WTC11 (cell line): ENCODE results near the gene SLC8A2. TPM values are rescaled to one million over a fixed set of nuclear protein-coding genes. Genes with fewer than 3 reads are reported as not detected.

Experiments used
- ATAC-seq: fragments of 200-7000 bp; cut with Tn5 transposase; 2 replicates; pipeline ENCODE4 v1.10.0; 2021; ENCODE audit warnings: mild to moderate bottlenecking, moderate library complexity
- CTCF ChIA-PET: fragments of 300-600 bp; sonication (Branson Sonifier 250); formaldehyde crosslinking; loops from one replicate; lab custom pipeline; 2021; ENCODE audit warnings: antibody characterized with exemption; lab: Charles Lee
- POLR2A ChIA-PET: fragments of 350-600 bp; sonication (Branson Sonifier 250); formaldehyde crosslinking; loops from one replicate; lab custom pipeline; 2021; ENCODE audit warnings: antibody characterized with exemption; lab: Charles Lee
- DNase-seq: peaks from one replicate; pipeline ENCODE4 v3.0.0; 2021; ENCODE audit warnings: low spot score
- H3K27ac Mint-ChIP-seq: 2 replicates; pipeline ENCODE4 v1.8.0; 2021; ENCODE audit warnings: mixed read lengths
- H3K27me3 Mint-ChIP-seq: 2 replicates; pipeline ENCODE4 v1.8.0; 2021; ENCODE audit warnings: low read depth, mild to moderate bottlenecking, moderate library complexity, mixed read lengths
- H3K36me3 Mint-ChIP-seq: 2 replicates; pipeline ENCODE4 v1.8.0; 2021; ENCODE audit warnings: mixed read lengths
- H3K4me1 Mint-ChIP-seq: 2 replicates; pipeline ENCODE4 v1.8.0; 2022; ENCODE audit warnings: mixed read lengths
- H3K4me3 Mint-ChIP-seq: 2 replicates; pipeline ENCODE4 v1.8.0; 2021; ENCODE audit warnings: mild to moderate bottlenecking, moderate library complexity, mixed read lengths
- H3K9me3 Mint-ChIP-seq: 2 replicates; pipeline ENCODE4 v1.8.0; 2021; ENCODE audit warnings: mixed read lengths
- ATF2 ChIP-seq: sonication (generic); formaldehyde crosslinking; IDR thresholded peaks from 2 replicates; pipeline ENCODE4 v1.8.1; 2022; ENCODE audit warnings: low read depth, missing genetic modification reagents, borderline replicate concordance
- HMGA2 ChIP-seq: fragments of 250-450 bp; sonication (Bioruptor Pico); IDR thresholded peaks from 2 replicates; pipeline ENCODE4 v1.4.0; 2021; ENCODE audit warnings: mild to moderate bottlenecking, moderate library complexity
- MAX ChIP-seq: sonication (generic); formaldehyde crosslinking; IDR thresholded peaks from 2 replicates; pipeline ENCODE4 v1.8.0; 2022; ENCODE audit warnings: mild to moderate bottlenecking, missing genetic modification reagents
- MYBL2 ChIP-seq: sonication (generic); formaldehyde crosslinking; IDR thresholded peaks from 2 replicates; pipeline ENCODE4 v1.8.1; 2023; ENCODE audit warnings: mild to moderate bottlenecking, moderate library complexity, missing genetic modification reagents
- NFE2L1 ChIP-seq: sonication (generic); formaldehyde crosslinking; IDR thresholded peaks from 2 replicates; pipeline ENCODE4 v1.8.1; 2023; ENCODE audit warnings: missing genetic modification reagents
- NFYB ChIP-seq: sonication (generic); formaldehyde crosslinking; conservative IDR thresholded peaks from 2 replicates; pipeline ENCODE4 v1.8.0; 2022; ENCODE audit warnings: low read depth, missing genetic modification reagents
- NR2C2 ChIP-seq: sonication (generic); formaldehyde crosslinking; IDR thresholded peaks from 2 replicates; pipeline ENCODE4 v1.8.0; 2022; ENCODE audit warnings: mild to moderate bottlenecking, missing genetic modification reagents
- RORB ChIP-seq: fragments of 250-450 bp; sonication (Bioruptor Pico); IDR thresholded peaks from 2 replicates; pipeline ENCODE4 v1.9.0; 2021; ENCODE audit warnings: mild to moderate bottlenecking
- SMAD3 ChIP-seq: sonication (generic); formaldehyde crosslinking; IDR thresholded peaks from 2 replicates; pipeline ENCODE4 v1.8.0; 2022; ENCODE audit warnings: missing genetic modification reagents, mild to moderate bottlenecking, borderline replicate concordance
- ZMAT4 ChIP-seq: fragments of 250-450 bp; sonication (Bioruptor Pico); IDR thresholded peaks from 2 replicates; pipeline ENCODE4 v1.9.0; 2021; ENCODE audit warnings: mild to moderate bottlenecking
- ZNF317 ChIP-seq: sonication (generic); formaldehyde crosslinking; IDR thresholded peaks from 2 replicates; pipeline ENCODE4 v1.8.1; 2023; ENCODE audit warnings: low read depth, mild to moderate bottlenecking, moderate library complexity, missing genetic modification reagents, borderline replicate concordance
- ZNF671 ChIP-seq: fragments of 250-450 bp; sonication (Bioruptor Pico); IDR thresholded peaks from 2 replicates; pipeline ENCODE4 v1.8.0; 2021; ENCODE audit warnings: mild to moderate bottlenecking
- total RNA-seq: library from RNA; stranded (reverse); gene quantifications from 3 replicates; pipeline ENCODE4 v1.2.3, GENCODE V29; 2021
- TF ChIP-seq, protein P1 (sequence below): sonication (generic); formaldehyde crosslinking; IDR thresholded peaks from 2 replicates; pipeline ENCODE4 v1.8.1; 2022; ENCODE audit warnings: mild to moderate bottlenecking, missing genetic modification reagents, moderate library complexity, borderline replicate concordance
- TF ChIP-seq, protein P2 (sequence below): sonication (generic); formaldehyde crosslinking; IDR thresholded peaks from 2 replicates; pipeline ENCODE4 v1.8.1; 2022; ENCODE audit warnings: missing genetic modification reagents, borderline replicate concordance
- TF ChIP-seq, protein P3 (sequence below): sonication (generic); formaldehyde crosslinking; IDR thresholded peaks from 2 replicates; pipeline ENCODE4 v1.8.1; 2022; ENCODE audit warnings: mild to moderate bottlenecking, moderate library complexity, missing genetic modification reagents
- TF ChIP-seq, protein P4 (sequence below): sonication (generic); formaldehyde crosslinking; IDR thresholded peaks from 2 replicates; pipeline ENCODE4 v1.8.1; 2023; ENCODE audit warnings: mild to moderate bottlenecking, missing genetic modification reagents
- TF ChIP-seq, protein P5 (sequence below): fragments of 250-450 bp; sonication (Bioruptor Pico); IDR thresholded peaks from 2 replicates; pipeline ENCODE4 v1.9.0; 2021; ENCODE audit warnings: mild to moderate bottlenecking, borderline replicate concordance

The SLC8A2 gene
- total RNA-seq, 1 experiment from 2014 or later, result 6.5 TPM

- no peak for TF ChIP-seq NFE2L1 (CRISPR knock-in tag)
- TF ChIP-seq, protein P1, sequence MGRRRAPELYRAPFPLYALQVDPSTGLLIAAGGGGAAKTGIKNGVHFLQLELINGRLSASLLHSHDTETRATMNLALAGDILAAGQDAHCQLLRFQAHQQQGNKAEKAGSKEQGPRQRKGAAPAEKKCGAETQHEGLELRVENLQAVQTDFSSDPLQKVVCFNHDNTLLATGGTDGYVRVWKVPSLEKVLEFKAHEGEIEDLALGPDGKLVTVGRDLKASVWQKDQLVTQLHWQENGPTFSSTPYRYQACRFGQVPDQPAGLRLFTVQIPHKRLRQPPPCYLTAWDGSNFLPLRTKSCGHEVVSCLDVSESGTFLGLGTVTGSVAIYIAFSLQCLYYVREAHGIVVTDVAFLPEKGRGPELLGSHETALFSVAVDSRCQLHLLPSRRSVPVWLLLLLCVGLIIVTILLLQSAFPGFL, result no peak
- no peak for TF ChIP-seq RORB (CRISPR knock-in tag)
- TF ChIP-seq SMAD3 (CRISPR knock-in tag), result no peak
- no peak for TF ChIP-seq HMGA2 (CRISPR knock-in tag)
- TF ChIP-seq, protein P2, sequence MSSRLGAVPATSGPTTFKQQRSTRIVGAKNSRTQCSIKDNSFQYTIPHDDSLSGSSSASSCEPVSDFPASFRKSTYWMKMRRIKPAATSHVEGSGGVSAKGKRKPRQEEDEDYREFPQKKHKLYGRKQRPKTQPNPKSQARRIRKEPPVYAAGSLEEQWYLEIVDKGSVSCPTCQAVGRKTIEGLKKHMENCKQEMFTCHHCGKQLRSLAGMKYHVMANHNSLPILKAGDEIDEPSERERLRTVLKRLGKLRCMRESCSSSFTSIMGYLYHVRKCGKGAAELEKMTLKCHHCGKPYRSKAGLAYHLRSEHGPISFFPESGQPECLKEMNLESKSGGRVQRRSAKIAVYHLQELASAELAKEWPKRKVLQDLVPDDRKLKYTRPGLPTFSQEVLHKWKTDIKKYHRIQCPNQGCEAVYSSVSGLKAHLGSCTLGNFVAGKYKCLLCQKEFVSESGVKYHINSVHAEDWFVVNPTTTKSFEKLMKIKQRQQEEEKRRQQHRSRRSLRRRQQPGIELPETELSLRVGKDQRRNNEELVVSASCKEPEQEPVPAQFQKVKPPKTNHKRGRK, result no peak
- no peak for TF ChIP-seq MYBL2
- TF ChIP-seq, protein P3, sequence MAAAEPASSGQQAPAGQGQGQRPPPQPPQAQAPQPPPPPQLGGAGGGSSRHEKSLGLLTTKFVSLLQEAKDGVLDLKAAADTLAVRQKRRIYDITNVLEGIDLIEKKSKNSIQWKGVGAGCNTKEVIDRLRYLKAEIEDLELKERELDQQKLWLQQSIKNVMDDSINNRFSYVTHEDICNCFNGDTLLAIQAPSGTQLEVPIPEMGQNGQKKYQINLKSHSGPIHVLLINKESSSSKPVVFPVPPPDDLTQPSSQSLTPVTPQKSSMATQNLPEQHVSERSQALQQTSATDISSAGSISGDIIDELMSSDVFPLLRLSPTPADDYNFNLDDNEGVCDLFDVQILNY, result no peak
- TF ChIP-seq ZMAT4 (CRISPR knock-in tag), result no peak
- no peak for TF ChIP-seq ZNF317 (CRISPR knock-in tag)
- no peak for TF ChIP-seq NR2C2 (CRISPR knock-in tag)
- TF ChIP-seq, all 79 proteins: peak for 0
These were observed 31.6 kb upstream of the SLC8A2 start (continued) for GRCh38 chr19:47503130-47503825.

GRCh38 chr19:47499863-47500830 lies 28.5 kb upstream of the SLC8A2 start:
- TF ChIP-seq, protein P4, sequence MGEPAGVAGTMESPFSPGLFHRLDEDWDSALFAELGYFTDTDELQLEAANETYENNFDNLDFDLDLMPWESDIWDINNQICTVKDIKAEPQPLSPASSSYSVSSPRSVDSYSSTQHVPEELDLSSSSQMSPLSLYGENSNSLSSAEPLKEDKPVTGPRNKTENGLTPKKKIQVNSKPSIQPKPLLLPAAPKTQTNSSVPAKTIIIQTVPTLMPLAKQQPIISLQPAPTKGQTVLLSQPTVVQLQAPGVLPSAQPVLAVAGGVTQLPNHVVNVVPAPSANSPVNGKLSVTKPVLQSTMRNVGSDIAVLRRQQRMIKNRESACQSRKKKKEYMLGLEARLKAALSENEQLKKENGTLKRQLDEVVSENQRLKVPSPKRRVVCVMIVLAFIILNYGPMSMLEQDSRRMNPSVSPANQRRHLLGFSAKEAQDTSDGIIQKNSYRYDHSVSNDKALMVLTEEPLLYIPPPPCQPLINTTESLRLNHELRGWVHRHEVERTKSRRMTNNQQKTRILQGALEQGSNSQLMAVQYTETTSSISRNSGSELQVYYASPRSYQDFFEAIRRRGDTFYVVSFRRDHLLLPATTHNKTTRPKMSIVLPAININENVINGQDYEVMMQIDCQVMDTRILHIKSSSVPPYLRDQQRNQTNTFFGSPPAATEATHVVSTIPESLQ (CRISPR knock-in tag), result no peak
- TF ChIP-seq ZNF671 (CRISPR knock-in tag) (no peak), MYBL2 (no peak), ATF2 (CRISPR knock-in tag) (no peak), NFYB (no peak), MAX (no peak)
- TF ChIP-seq, protein P2, result no peak
- TF ChIP-seq, protein P5, sequence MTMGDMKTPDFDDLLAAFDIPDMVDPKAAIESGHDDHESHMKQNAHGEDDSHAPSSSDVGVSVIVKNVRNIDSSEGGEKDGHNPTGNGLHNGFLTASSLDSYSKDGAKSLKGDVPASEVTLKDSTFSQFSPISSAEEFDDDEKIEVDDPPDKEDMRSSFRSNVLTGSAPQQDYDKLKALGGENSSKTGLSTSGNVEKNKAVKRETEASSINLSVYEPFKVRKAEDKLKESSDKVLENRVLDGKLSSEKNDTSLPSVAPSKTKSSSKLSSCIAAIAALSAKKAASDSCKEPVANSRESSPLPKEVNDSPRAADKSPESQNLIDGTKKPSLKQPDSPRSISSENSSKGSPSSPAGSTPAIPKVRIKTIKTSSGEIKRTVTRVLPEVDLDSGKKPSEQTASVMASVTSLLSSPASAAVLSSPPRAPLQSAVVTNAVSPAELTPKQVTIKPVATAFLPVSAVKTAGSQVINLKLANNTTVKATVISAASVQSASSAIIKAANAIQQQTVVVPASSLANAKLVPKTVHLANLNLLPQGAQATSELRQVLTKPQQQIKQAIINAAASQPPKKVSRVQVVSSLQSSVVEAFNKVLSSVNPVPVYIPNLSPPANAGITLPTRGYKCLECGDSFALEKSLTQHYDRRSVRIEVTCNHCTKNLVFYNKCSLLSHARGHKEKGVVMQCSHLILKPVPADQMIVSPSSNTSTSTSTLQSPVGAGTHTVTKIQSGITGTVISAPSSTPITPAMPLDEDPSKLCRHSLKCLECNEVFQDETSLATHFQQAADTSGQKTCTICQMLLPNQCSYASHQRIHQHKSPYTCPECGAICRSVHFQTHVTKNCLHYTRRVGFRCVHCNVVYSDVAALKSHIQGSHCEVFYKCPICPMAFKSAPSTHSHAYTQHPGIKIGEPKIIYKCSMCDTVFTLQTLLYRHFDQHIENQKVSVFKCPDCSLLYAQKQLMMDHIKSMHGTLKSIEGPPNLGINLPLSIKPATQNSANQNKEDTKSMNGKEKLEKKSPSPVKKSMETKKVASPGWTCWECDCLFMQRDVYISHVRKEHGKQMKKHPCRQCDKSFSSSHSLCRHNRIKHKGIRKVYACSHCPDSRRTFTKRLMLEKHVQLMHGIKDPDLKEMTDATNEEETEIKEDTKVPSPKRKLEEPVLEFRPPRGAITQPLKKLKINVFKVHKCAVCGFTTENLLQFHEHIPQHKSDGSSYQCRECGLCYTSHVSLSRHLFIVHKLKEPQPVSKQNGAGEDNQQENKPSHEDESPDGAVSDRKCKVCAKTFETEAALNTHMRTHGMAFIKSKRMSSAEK (CRISPR knock-in tag), result no peak
- DNase-seq, result peak; percentile 54
- peak overlapping the region; percentile 59 for H3K4me3 Mint-ChIP-seq
- H3K9me3 Mint-ChIP-seq, result no peaks in the 10 kb centered on the region
- no peaks in the 10 kb centered on the region for H3K27me3 Mint-ChIP-seq
- POLR2A ChIA-PET, result no interaction called here
- 0 out of 2 replicates have a peak, but pooled peaks cover 3% of the 10 kb centered on the region for H3K36me3 Mint-ChIP-seq
- CTCF ChIA-PET, result interaction anchor here (1.3 to 2.4 kb wide), 5 partner anchors 63 to 213 kb away, joined by 3 to 8 read pairs (median 5); partner anchors contain the start of gene EHD2
- ATAC-seq, result peak; percentile 69
- peak overlapping the region; percentile 97 for H3K27ac Mint-ChIP-seq
- H3K4me1 Mint-ChIP-seq, result peaks cover 16% of the 10 kb centered on the region
